ENCODE measurements around the gene CD27.
A peak's percentile ranks its signal among the peaks of the same experiment; 100 is the strongest.

- TF ChIP-seq CTCF (IDR thresholded peaks at IDR 0.05) (no peak), POLR2A (IDR thresholded peaks at IDR 0.05) (peak; percentile 72)
These were observed 48.2 kb downstream of the CD27 start, which contains the start of gene MRPL51 for GRCh38 chr12:6492838-6493496.
